ENCODE data around the gene UVRAG.
"Not testable (repeated sequence)": the region's sequence is repeated elsewhere in the genome, so short reads cannot be mapped to it uniquely, and the experiment has no call there.

Gene UVRAG

DNA sequence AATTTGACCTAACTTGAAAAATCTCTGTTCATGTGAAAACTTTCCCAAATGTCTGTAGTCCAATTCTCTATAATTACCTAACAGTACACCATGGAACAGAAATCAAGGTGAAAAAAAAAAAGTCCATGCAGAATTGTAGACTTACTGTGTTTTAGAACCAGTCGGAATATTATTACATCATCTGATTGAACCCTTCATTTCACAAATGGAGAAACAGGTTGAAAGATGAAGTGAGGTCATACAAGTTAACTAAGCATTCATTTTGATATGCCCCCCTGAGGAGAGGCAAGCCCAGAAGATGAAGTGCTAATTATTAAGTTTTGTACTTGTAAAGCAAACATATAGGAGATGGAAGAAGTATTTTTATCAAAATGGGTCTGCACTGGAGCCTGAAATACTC lies 211.9 kb downstream of the UVRAG start:
- DNase-seq, result no peak

- no peak for DNase-seq
Observed at GRCh38 chr11:76030286-76030685, 215.3 kb downstream of the UVRAG start.

DNA sequence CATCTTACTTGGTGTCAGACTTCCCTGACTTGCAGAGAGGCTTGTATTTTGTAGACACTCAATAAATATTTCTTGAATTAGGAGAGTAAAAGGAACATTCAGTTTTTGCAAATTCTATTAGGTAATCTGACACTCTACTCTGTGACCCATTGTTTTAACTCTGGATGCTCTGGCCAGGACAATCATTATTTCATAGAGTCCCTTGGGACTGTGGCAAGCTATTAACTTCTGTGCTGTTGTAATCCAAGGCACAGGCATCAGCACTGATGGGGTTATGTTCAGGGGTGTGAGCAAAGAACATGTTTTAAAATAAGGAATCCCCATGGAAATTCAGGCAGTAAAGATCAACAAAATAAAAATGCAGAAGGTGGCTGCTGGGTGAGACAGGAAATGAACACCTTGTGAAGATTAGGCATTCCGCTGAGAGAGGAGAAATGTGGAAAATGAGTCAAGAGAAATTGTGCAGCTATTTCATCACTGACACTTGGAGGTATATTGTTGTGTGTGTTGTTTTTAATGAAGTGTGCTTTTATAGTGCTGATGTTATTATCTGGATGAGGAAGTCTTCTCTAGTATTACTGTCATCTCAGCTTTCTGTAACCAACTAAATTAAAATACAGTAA lies 216.1 kb downstream of the UVRAG start:
- DNase-seq, result peak in 1 of 4 experiments; percentile 17

- DNase-seq, result peak in 1 of 4 experiments; percentile 19
Observed at GRCh38 chr11:76033699-76034098, 218.7 kb downstream of the UVRAG start.

GRCh38 chr11:76035020-76035419 lies 220.0 kb downstream of the UVRAG start:
- no peak for DNase-seq

DNA sequence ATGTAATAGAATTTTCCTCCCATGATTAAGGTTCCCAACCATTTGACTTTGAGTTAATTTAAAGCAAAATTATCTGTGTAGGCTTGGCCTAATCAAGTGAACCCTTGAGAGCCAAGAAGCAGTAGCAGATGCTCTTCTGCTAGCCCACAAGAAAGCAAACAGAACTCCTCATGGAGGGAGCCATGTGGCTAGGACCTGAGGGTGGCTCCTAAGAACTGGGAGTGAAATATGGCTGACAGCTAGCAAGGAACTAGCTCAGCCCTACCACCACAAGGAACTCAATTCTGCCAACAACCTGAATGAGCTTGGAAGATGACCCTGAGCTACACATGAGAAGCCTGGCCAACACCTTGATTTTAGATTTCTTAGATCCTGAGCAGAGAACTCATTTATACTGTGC lies 223.6 kb downstream of the UVRAG start:
- DNase-seq, result no peak

DNA sequence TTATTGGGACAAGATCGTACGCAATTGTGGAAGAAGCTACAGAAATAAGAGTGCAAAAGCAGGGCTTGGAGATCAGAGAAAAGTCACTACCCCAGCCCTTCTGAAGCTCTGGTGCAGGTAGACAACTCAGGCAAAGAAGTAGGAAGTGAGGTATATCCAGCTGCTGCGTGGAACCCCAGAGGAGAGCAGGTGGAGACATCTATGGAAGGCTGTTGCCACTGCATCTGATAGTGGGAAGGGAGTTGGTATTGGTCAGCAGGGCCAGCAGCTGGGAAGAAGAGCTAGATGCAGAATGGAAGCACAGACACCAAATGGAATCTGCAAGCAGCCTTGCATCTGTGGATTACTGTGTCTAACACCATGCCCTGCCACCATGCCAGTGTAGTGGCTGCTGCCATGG lies 226.2 kb downstream of the UVRAG start:
- no peak for DNase-seq

DNA sequence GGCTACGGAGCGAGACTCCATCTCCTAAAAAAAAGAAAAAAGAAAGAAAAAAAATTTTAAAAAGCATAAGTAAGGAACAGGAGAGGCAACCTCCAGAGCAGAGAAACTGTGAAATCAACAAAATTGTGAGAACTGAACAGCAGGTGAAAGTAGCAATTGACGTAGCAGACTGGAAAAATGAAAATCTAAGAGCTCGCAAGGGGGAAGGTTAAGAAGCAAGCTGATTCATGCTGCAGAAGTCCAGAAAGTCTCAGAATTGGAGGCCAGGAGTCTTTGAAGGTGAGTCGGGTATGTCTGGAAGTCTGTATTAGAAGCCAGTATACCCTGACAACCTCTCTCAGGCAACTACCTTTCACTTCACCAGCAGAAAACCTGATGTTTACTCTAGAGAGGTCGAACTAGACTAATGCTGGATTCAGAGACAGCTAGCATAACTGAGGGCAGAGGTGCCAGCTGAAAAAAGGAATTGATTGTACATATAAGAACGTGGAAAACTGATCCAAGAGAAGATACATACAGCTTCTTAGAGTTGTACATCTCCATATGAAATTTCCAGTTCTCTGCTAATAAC lies 229.8 kb downstream of the UVRAG start:
- DNase-seq, result no peak

DNA sequence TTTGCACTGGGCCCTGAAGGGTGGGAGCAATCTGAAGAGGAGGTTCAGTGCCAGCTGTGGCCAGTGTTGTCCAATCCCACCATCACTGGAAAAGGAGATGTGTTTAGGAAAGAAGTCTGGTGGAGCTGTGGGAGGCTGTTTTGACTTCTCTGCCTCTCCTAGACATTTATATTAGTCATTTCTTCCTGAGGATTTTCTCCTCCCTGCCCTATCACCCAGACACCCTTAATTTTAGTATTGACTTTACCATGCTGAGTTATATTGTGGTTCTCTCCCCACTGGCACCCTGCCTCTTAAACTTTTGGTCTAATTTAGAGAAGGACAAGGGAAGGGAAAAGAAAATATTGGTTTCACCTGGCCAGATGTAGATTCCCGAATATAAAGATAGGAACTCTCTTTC lies 232.2 kb downstream of the UVRAG start:
- no peak for DNase-seq

DNA sequence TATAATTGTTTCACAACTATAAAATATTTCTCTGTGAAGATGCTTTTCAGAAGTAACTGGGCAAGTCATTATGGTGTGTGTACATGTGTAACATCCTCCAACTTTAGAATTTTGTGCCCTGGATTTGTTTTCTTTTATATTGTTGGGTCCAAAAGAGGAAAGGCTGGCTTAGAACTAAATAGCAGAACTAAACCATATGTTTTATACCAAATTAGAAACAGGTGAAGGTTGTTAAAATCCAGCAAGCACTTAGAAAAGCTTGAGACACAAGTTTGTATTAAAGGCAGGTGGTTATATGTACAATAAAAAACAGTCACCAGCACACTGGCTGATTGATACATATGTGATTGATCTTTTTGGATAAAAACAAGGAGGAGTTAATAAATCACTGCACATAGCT lies 232.8 kb downstream of the UVRAG start:
- no peak for DNase-seq

GRCh38 chr11:76048763-76049162 lies 233.8 kb downstream of the UVRAG start:
- no peak for DNase-seq

GRCh38 chr11:76049511-76049910 lies 234.5 kb downstream of the UVRAG start:
- no peak for DNase-seq

GRCh38 chr11:76051937-76052336 lies 236.9 kb downstream of the UVRAG start:
- DNase-seq, result no peak

DNA sequence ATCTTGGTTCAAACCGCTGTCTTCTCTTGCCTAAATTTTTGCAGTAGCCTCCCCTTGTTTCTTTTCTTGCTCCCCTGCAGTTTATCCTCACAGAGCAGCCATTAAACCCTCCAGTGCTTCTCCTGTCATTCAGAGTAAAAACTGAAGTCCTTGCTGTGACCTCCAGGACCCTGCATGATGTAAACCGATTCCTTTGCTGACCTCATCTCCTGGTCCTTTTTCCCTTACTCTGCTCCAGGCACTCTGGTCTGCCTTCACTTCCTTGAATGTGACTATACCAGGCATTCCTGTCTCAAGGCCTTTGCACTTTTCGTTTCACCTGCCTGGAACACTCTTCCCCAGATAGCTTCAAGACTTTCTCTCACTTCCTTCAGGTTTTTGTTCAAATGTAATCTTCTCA lies 239.3 kb downstream of the UVRAG start:
- no peak for DNase-seq

- no peak for DNase-seq
Observed at GRCh38 chr11:76056876-76057275, 241.9 kb downstream of the UVRAG start.

- DNase-seq, result not testable (repeated sequence)
Observed at GRCh38 chr11:76060475-76061036, 245.5 kb downstream of the UVRAG start.

GRCh38 chr11:76062733-76063132 lies 247.7 kb downstream of the UVRAG start:
- no peak for DNase-seq

GRCh38 chr11:76064192-76064591 lies 249.2 kb downstream of the UVRAG start:
- no peak for DNase-seq

GRCh38 chr11:76067099-76067498 lies 252.1 kb downstream of the UVRAG start:
- no peak for DNase-seq

DNA sequence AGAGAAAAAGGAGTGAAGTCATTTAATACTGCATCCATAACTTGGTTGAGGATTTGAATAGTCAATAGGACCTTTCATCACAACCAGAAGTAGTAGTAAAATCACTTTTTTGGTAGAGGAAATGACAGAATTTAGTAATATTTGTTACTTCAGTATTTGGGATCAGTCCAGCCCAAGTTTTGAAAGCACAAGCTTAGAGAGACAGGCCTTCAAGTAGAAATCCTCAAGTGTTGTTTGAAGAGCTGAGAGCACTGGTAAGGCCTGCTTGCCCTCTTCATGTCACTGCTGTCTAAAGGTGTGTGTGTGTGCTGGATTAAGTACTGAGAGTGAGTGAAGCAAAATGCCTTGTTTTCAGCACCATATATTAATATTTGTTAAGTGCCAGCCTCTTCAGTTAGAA lies 254.0 kb downstream of the UVRAG start:
- DNase-seq, result peak in 2 of 4 experiments; percentile 6 to 13

DNA sequence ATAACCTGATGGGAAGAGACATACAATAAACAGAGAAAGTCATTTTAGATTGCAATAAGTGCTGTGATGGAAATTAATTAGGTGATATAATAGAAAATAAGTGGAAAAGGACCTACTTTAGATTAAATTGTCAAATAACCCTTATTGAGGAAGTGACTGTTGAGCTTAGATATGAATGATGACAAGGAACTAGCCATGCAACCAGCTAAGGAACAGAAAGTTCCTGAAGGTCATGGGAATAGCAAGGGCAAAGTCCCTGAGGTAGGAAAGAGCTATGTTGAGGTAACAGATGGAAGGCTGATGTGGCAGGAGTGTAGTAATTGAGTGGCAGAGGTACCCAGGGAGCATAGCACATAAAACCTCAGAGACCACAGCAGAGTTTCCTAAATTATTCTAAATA lies 256.1 kb downstream of the UVRAG start:
- peak; percentile 5 to 56 (median 38) for DNase-seq

DNA sequence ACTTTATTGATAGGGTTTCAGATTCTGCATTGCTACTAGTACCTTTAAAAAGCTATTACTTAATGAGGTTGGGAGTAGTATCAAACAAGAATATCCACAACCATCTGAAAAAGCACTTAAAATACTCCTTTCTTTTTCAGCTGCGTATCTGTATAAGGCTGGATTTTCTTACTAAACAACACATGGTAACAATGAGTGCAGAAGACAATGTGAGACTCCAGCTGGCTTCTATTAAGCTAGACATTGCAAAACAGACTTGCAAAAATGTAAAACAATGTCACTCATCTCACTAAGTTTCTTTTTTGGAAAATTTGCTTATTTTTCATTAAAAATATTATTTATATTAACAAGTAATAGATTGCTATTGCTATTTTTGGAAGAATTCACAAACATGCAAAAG lies 258.7 kb downstream of the UVRAG start:
- no peak for DNase-seq

GRCh38 chr11:76074148-76075095 lies 259.4 kb downstream of the UVRAG start:
- DNase-seq, result peak in 2 of 4 experiments; percentile 20 to 21

Measured in suppressor macrophage (primary cell).